ENCODE measurements around the gene ARSB. TPM values are rescaled to one million over a fixed set of nuclear protein-coding genes. Genes with fewer than 3 reads are reported as not detected.

ARSB gene
- total RNA-seq, 1 experiment from 2014 or later: 8.4 TPM

DNA sequence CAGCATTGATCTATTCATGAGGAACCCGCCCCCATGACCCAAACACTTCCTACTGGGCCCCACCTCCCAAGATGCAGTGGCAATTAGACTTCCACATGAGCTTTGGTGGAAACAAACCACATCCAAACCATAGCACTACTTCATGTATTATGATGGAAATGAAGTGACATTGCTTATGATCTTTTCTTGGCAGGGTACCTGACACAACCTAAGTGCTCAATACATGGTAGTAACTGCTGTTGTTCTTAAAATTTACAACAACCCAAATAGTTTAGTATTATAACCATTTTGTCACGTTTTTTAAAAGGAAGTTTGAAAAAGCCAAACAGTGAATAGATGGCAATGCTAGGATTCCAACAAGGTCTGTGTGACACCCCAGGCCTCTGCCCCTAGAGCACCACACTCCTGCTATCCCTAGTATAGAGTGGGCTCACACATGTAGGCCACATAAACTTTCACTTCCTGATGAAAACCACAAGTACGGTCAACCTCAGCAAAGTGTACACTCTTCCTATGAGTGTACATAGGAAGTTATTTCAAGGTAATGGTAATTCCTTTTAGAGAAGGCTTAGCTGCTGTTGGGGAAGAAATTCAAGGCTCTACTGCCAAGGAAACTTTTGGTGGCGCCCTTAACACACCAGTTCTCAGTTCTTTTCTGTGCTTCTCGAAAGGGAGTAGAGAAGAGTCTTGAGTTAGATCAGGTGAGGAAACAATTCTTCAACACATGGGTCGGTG is 97.6 kb downstream of the ARSB start:
- ChIA-PET CTCF (no interaction called here), POLR2A (ENCODE audit: unreplicated experiment) (interaction anchor here (0.6 kb wide), 1 partner anchor 171 kb away, joined by 5 read pairs; no protein-coding TSS in a partner anchor)
- Histone ChIP-seq H3K27ac (no peak overlapping the region), H3K4me3 (no peak overlapping the region), H3K4me1 (replicated peaks; ENCODE audit: insufficient read depth) (no peaks in the 10 kb centered on the region), H2AFZ (0 out of 2 replicates have a peak overlapping the region, but pooled peaks have one; percentile 31), H3K36me3 (ENCODE audit: low read depth) (no peaks in the 10 kb centered on the region), H3K9me3 (ENCODE audit: insufficient read depth, low read depth) (no peaks in the 10 kb centered on the region), H3K27me3 (ENCODE audit: insufficient read depth, low read depth) (no peaks in the 10 kb centered on the region), H3F3A (ENCODE audit: insufficient read depth, low read depth) (no peaks in the 10 kb centered on the region), H3K4me2 (no peak overlapping the region), H4K20me1 (ENCODE audit: insufficient read depth) (no peaks in the 10 kb centered on the region), H3K9me2 (ENCODE audit: insufficient read depth) (no peaks in the 10 kb centered on the region), H3K79me2 (ENCODE audit: low read depth) (no peaks in the 10 kb centered on the region)
- intact Hi-C loops (cut with micrococcal nuclease; ENCODE audit: unreplicated experiment): loop anchor here (2.0 to 10.0 kb wide), 2 partner anchors 193 to 415 kb away; no protein-coding TSS in a partner anchor
- DNase-seq: no peak
- TF ChIP-seq EZH2 (IDR thresholded peaks at IDR 0.05; ENCODE audit: low read depth): no peak
- TF ChIP-seq, protein P1, sequence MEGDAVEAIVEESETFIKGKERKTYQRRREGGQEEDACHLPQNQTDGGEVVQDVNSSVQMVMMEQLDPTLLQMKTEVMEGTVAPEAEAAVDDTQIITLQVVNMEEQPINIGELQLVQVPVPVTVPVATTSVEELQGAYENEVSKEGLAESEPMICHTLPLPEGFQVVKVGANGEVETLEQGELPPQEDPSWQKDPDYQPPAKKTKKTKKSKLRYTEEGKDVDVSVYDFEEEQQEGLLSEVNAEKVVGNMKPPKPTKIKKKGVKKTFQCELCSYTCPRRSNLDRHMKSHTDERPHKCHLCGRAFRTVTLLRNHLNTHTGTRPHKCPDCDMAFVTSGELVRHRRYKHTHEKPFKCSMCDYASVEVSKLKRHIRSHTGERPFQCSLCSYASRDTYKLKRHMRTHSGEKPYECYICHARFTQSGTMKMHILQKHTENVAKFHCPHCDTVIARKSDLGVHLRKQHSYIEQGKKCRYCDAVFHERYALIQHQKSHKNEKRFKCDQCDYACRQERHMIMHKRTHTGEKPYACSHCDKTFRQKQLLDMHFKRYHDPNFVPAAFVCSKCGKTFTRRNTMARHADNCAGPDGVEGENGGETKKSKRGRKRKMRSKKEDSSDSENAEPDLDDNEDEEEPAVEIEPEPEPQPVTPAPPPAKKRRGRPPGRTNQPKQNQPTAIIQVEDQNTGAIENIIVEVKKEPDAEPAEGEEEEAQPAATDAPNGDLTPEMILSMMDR (conservative IDR thresholded peaks at IDR 0.05): no peak
- BruUV-seq (replicated peaks): no TSS peak

DNA sequence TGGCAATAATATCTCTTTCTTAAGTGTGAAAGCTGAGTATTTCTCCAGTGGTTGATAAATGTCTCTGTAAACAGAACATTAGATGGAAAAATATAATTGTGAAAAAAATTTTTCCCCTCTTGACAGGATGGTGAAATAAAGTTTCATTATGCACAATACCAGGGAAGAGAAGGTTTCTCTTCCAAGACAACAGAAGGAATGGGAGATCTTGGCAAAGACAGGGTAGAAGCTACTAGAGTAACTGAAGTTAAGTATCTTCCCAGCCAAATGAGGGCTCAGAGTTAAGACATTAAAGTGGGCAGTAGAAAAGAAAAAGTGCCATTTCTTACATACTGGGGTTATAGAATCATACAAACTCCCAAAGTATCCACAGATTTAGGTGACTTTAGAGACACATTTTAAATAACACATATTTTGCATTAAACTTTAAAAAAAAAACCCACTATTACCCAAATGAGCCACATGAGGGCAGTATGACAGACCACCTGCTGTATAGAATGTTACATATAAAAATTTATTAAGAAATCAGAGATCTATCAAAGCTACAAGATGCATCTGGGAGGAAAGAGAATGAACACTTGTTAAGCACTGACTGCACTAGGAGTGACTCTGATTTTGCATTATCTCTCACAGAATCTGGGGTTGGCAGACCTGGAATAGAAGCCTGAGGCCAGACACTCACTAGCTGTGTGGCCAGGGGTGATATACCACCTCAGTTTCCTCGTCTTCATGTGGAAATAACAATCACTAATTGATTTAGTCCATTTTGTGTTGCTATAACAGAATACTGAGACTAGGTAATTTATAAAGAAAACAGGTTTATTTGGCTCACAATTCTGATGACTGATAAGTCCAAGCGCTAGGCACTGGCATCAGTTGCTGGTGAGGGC is 98.5 kb downstream of the ARSB start:
- H3F3A ChIP-seq (ENCODE audit: insufficient read depth, low read depth): no peaks in the 10 kb centered on the region
- BruUV-seq (replicated peaks): no TSS peak
- no peak overlapping the region for H2AFZ ChIP-seq
- no peaks in the 10 kb centered on the region for H3K79me2 ChIP-seq (ENCODE audit: low read depth)
- H3K27ac ChIP-seq: no peak overlapping the region
- no peaks in the 10 kb centered on the region for H3K27me3 ChIP-seq (ENCODE audit: insufficient read depth, low read depth)
- H3K4me2 ChIP-seq: no peak overlapping the region
- intact Hi-C loops (cut with micrococcal nuclease; ENCODE audit: unreplicated experiment): loop anchor here (2.0 to 10.0 kb wide), 2 partner anchors 192 to 414 kb away; no protein-coding TSS in a partner anchor
- no peak for DNase-seq
- TF ChIP-seq, protein P1 (conservative IDR thresholded peaks at IDR 0.05): peak; percentile 82
- TF ChIP-seq EZH2 (IDR thresholded peaks at IDR 0.05; ENCODE audit: low read depth): no peak
- H4K20me1 ChIP-seq (ENCODE audit: insufficient read depth): no peaks in the 10 kb centered on the region
- H3K4me1 ChIP-seq (replicated peaks; ENCODE audit: insufficient read depth): no peaks in the 10 kb centered on the region
- ChIA-PET POLR2A (ENCODE audit: unreplicated experiment) (no interaction called here), CTCF (interaction anchor here (0.6 kb wide), 1 partner anchor 301 kb away, joined by 3 read pairs; no protein-coding TSS in a partner anchor)
- H3K9me3 ChIP-seq (ENCODE audit: insufficient read depth, low read depth): no peaks in the 10 kb centered on the region
- no peak overlapping the region for H3K4me3 ChIP-seq
- H3K36me3 ChIP-seq (ENCODE audit: low read depth): no peaks in the 10 kb centered on the region
- H3K9me2 ChIP-seq (ENCODE audit: insufficient read depth): no peaks in the 10 kb centered on the region

DNA sequence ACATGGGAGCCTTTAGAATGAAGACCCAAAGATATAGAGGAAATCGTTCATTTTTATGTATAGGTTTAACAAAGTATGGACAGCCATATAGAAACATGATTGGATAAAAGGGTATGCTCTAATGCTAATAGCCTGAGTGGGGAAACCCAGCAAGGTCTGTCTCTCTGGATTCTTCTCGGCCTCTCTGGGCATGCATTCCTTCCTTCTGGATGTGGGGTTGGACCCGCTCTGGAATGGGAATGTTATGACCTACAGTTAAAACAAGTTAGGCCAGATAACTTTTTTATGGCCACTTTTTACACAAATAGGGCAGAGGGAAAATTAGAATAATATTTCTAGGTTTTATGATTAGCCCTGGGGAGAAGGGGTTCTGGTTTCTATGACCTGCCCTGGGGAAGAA is 103.2 kb downstream of the ARSB start:
- Histone ChIP-seq H3K27me3 (ENCODE audit: insufficient read depth, low read depth) (no peaks in the 10 kb centered on the region), H4K20me1 (ENCODE audit: insufficient read depth) (no peaks in the 10 kb centered on the region), H3K36me3 (ENCODE audit: low read depth) (no peaks in the 10 kb centered on the region), H3K4me2 (no peak overlapping the region), H3K79me2 (ENCODE audit: low read depth) (no peaks in the 10 kb centered on the region), H3K27ac (no peak overlapping the region), H3K9me2 (ENCODE audit: insufficient read depth) (no peaks in the 10 kb centered on the region; the same call in 1 of the 2 replicates), H3F3A (ENCODE audit: insufficient read depth, low read depth) (no peaks in the 10 kb centered on the region), H3K4me3 (no peak overlapping the region), H2AFZ (no peak overlapping the region), H3K9me3 (ENCODE audit: insufficient read depth, low read depth) (no peaks in the 10 kb centered on the region), H3K4me1 (replicated peaks; ENCODE audit: insufficient read depth) (no peaks in the 10 kb centered on the region)
- TF ChIP-seq EZH2 (IDR thresholded peaks at IDR 0.05; ENCODE audit: low read depth): no peak
- TF ChIP-seq, protein P1 (conservative IDR thresholded peaks at IDR 0.05): no peak
- DNase-seq: no peak
- ChIA-PET POLR2A (ENCODE audit: unreplicated experiment) (no interaction called here), CTCF (no interaction called here)
- intact Hi-C loops (cut with micrococcal nuclease; ENCODE audit: unreplicated experiment): loop anchor here (10.0 kb wide), 1 partner anchor 187 kb away; no protein-coding TSS in a partner anchor
- BruUV-seq (replicated peaks): no TSS peak

Measured in PC-9 (cell line).